ENCODE measurements around the gene SLC25A44. TPM values are rescaled to one million over a fixed set of nuclear protein-coding genes. Genes with fewer than 3 reads are reported as not detected.
"Not testable (repeated sequence)": the region's sequence is repeated elsewhere in the genome, so short reads cannot be mapped to it uniquely, and the experiment has no call there.

The SLC25A44 gene
- total RNA-seq, 1 donor from 2014 or later, result 26.4 TPM

GRCh38 chr1:156213644-156213966 is 19.7 kb downstream of the SLC25A44 start:
- no peaks in the 10 kb centered on the region for H3K27me3 Mint-ChIP-seq
- TF ChIP-seq CTCF (IDR thresholded peaks at IDR 0.05), result no peak
- intact Hi-C loops (cut with micrococcal nuclease), result loop anchor here (1.0 to 5.0 kb wide), 4 partner anchors 19 to 116 kb away; partner anchors contain the start of genes SLC25A44, SMG5 and TMEM79
- no peaks in the 10 kb centered on the region for H3K9me3 Mint-ChIP-seq
- peaks cover 32% of the 10 kb centered on the region for H3K4me1 Mint-ChIP-seq
- no peak for ATAC-seq (ENCODE audit: low read depth)
- POLR2A ChIA-PET, result interaction anchor here (0.6 to 2.6 kb wide), 21 partner anchors 10 to 574 kb away, joined by 3 to 71 read pairs (median 5); partner anchors contain the start of genes ARHGEF2, MEX3A, MRPL24 and NAXE
- CTCF ChIA-PET, result interaction anchor here (3.1 kb wide), 1 partner anchor 12 kb away, joined by 26 read pairs; no protein-coding TSS in a partner anchor
- H3K36me3 Mint-ChIP-seq (ENCODE audit: low read depth), result peaks cover 50% of the 10 kb centered on the region
- no peak for DNase-seq
- peak overlapping the region; percentile 96 for H3K4me3 Mint-ChIP-seq
- peak overlapping the region; percentile 98 for H3K27ac Mint-ChIP-seq

GRCh38 chr1:156214024-156214748 is 20.3 kb downstream of the SLC25A44 start:
- H3K27ac Mint-ChIP-seq, result peak overlapping the region; percentile 56
- no peaks in the 10 kb centered on the region for H3K9me3 Mint-ChIP-seq
- H3K36me3 Mint-ChIP-seq (ENCODE audit: low read depth), result peaks cover 47% of the 10 kb centered on the region
- intact Hi-C loops (cut with micrococcal nuclease), result loop anchor here (5.0 kb wide), 2 partner anchors 68 to 117 kb away; partner anchors contain the start of genes SMG5 and TMEM79
- H3K27me3 Mint-ChIP-seq, result no peaks in the 10 kb centered on the region
- TF ChIP-seq CTCF (IDR thresholded peaks at IDR 0.05), result no peak
- ChIA-PET CTCF (interaction anchor here (3.1 kb wide), 1 partner anchor 11 kb away, joined by 26 read pairs; no protein-coding TSS in a partner anchor), POLR2A (interaction anchor here (0.7 to 2.6 kb wide), 5 partner anchors 11 to 1885 kb away, joined by 3 to 71 read pairs (median 8); no protein-coding TSS in a partner anchor)
- ATAC-seq (ENCODE audit: low read depth) (no peak), DNase-seq (no peak)
- peak overlapping the region; percentile 73 for H3K4me3 Mint-ChIP-seq
- peaks cover 33% of the 10 kb centered on the region for H3K4me1 Mint-ChIP-seq

DNA sequence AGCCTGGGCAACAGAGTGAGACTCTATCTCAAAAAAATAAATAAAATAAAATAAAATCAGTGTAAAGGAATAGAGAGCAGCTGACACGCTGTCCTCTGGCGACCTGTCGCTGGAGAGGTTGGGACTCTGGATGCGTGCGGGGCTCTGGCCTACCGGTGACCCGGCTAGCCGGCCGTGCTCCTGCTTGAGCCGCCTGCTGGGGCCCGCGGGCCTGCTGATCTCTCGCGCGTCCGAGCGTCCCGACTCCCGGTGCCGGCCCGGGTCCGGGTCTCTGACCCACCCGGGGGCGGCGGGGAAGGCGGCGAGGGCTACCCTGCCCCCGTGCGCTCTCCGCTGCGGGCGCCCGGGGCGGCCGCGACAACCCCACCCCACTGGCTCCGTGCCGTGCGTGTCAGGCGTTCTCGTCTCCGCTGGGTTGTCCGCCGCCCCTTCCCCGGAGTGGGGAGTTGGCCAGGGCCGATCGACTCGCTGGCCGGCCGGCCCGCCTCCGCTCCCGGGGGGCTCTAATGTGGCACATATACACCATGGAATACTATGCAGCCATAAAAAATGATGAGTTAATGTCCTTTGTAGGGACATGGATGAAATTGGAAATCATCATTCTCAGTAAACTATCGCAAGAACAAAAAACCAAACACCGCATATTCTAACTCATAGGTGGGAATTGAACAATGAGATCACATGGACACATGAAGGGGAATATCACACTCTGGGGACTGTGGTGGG is 22.6 kb downstream of the SLC25A44 start:
- H3K9me3 Mint-ChIP-seq; H3K27ac Mint-ChIP-seq; intact Hi-C loops (cut with micrococcal nuclease); CTCF ChIA-PET; POLR2A ChIA-PET; ATAC-seq (ENCODE audit: low read depth); DNase-seq; H3K27me3 Mint-ChIP-seq; H3K4me3 Mint-ChIP-seq: not testable (repeated sequence)
- H3K4me1 Mint-ChIP-seq, result peaks cover 35% of the 10 kb centered on the region
- H3K36me3 Mint-ChIP-seq (ENCODE audit: low read depth), result peaks cover 46% of the 10 kb centered on the region

GRCh38 chr1:156217871-156218270 is 24.0 kb downstream of the SLC25A44 start:
- peaks cover 25% of the 10 kb centered on the region for H3K4me1 Mint-ChIP-seq

More at GRCh38 chr1:156217871-156218270, 24.0 kb downstream of the SLC25A44 start:
- POLR2A ChIA-PET, result interaction anchor here (0.6 to 1.4 kb wide), 5 partner anchors 14 to 70 kb away, joined by 3 to 6 read pairs (median 4); partner anchors contain the start of gene SLC25A44
- TF ChIP-seq CTCF (IDR thresholded peaks at IDR 0.05), result no peak
- H3K4me3 Mint-ChIP-seq, result no peak overlapping the region
- H3K36me3 Mint-ChIP-seq (ENCODE audit: low read depth), result peaks cover 54% of the 10 kb centered on the region
- intact Hi-C loops (cut with micrococcal nuclease), result no loop called here
- no peaks in the 10 kb centered on the region for H3K27me3 Mint-ChIP-seq
- no peaks in the 10 kb centered on the region for H3K9me3 Mint-ChIP-seq
- H3K27ac Mint-ChIP-seq, result peak overlapping the region; percentile 61
- DNase-seq (no peak), ATAC-seq (ENCODE audit: low read depth) (no peak)
- CTCF ChIA-PET, result interaction anchor here (1.1 kb wide), 1 partner anchor 76 kb away, joined by 3 read pairs; no protein-coding TSS in a partner anchor
